Right forelimb (tissue), 1 donor: Measurements from ENCODE around the gene SORT1.
"Not testable (repeated sequence)": the region's sequence is repeated elsewhere in the genome, so short reads cannot be mapped to it uniquely, and the experiment has no call there.

Experiments
- DNase-seq: peaks from one replicate; pipeline ENCODE4 v3.0.0-alpha.2; 2018

SORT1 gene

DNA sequence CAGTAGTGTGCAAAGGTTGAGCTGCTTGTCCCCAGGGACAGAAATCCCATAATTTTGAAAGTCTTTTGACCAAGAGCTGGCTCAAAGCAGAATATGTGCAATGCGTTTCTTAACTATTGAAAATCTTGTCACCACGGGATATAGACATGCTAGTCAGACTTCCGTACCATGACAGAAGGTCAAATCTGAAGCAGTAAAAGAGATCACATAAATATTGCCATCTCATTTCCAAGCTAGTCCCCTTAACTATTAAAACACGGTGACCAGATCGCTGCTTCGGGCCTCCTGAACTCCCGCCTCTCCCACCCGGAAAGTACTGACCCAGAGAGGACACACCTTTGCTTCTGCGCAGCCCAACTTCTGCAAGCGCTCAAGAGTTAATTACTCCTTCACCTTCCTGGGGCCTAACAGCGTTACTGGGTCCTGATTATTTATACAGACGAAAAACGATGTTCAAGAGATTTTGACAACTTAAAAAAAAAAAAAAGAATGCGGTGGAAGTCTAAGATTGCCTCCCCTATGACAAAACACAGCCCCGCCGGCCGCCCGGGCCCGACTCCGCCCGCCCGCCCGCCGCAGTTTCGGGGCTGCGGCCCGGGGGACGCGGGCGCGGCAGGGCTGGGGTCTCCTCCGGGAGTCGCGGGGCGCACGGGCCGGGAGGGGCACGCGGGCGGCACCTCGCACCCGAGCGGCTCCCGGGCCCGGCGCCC, 692 bp downstream of the SORT1 start:
- DNase-seq, result no peak

DNA sequence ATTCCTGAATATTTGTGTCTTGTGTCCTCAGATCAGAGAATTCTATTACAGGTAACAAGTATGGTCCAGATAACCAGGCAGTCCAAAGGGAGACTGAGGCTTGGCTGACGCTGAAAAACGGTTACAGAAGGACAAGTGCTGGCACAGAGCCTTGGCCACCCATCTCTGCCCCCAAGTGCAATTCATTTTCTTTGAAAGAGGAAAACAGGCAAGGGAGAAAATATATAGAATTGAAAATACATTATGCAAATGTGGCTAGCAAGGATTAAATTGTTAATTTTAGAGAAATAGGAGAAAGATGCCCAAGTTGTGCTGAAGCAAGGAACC, 1.2 kb downstream of the SORT1 start:
- DNase-seq, result no peak

DNA sequence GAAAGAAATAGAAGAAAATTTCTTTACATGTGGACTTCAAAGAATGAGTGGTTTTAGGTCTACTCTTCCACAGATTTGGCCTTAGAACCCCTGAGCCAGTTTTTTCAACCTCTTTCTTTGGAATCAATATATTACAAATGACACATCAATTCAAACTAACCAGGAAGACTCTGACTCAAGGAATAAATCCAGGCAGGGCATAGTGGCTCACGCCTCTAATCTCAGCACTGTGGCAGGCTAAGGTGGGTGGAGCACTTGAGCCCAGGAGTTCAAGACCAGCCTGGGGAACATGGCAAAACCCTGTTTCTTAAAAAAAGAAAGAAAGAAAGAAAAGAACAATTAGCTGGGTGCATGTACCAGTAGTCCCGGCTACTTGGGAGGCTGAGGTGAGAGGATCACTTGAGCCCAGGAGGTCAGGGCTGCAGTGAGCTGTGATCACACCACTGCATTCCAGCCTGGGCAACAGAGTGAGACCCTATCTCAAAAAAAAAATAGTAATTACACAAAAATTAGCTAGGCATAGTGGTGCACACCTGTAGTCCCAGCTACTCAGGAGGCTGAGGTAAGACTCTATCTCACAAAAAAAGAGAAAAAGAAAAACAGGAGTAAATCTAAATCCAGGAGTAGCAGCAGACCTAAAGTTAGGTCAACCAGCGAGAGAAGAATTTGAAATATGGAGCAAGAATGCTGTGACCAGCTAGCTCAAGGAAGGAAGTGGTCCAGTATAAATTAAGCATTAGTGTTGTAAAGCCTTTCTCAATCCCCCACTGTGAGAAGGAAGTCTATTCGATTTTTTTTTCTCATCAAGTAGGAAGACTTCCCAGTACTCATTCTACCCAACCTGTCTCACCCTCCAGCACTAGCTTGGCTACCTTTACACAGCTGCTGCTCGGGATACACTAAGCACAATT, 1.9 kb downstream of the SORT1 start:
- DNase-seq, result no peak

GRCh38 chr1:109395282-109395599, 2.5 kb downstream of the SORT1 start:
- not testable (repeated sequence) for DNase-seq

- DNase-seq, result no peak
These were observed 3.0 kb downstream of the SORT1 start for GRCh38 chr1:109394591-109395281.

GRCh38 chr1:109393617-109394233, 4.0 kb downstream of the SORT1 start:
- no peak for DNase-seq

DNA sequence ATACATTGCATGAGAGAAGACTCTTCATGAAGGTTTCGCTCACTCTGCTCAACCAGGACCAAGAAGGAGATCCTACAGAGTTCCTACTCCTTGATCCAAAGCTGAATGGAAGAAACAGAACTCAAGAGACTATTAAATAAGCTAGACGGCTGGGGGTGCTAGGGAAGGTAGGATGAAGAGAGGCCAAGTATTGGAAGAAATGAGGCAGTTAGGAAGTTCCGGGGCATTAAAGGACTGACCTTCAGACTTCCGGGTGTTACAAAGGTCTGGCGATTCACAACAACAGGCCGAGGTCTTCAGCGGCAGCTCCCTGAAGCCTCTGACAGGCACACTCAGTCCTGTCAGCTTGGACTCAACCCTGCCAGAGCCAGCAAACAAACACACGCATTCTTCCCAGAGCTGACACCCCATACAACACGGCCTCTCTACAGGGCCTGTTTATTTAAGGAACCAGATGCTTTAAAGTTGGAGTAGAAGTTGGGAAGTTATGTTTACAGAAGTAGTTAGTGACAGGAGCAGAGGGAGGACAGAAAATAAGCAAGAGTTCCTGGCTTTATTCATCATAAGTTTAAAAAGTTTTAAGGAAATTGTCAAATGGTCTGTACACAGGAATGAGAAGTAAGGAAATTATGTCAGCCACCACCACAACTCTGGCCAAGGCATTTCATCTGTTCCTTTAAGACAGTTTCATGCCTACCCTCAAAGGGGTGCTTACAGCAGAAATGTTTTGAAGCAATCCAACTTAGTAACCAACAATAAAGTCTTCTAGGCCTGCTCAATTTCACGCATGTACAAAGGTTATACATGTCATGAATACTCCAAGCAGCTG, 4.7 kb downstream of the SORT1 start:
- peak; percentile 49 for DNase-seq

- DNase-seq, result no peak
These were observed 5.5 kb downstream of the SORT1 start for GRCh38 chr1:109392037-109392787.

DNA sequence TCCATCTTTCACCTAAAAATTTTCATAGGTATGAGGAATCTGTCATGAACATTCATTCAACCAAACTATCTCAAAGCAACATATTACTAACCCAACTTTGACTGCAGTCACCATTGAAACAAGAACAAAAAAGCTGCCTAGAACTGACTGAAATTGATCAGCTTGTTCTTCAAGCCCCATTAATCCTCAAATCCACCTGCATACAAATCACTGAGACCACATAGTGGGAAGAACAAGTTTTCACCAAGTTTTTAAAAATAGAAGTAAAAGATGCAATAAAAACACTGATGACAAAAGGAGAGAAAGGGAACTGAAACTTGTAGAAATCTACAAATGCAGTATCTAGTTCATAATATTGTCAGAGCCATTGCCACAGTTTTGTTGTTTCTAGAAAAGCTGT, 6.1 kb downstream of the SORT1 start:
- DNase-seq, result no peak

DNA sequence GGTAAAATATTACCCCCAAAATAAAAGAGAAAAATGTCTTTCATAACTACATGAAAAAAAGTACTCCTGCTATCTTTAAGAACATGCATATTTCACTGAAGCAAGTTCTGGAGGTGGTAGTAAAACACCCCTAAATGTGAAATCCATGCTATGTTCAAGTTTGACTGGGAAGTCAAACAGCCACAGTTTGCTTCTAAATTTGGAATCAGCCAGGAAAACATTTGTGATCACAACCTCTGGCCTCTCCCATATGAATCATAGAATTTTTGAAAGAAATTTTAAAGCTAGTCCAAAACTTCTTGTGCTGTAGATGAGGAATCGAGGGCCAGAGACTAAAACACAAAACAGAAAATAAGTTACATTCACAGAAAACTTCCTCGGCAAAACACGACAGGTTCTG, 6.6 kb downstream of the SORT1 start:
- no peak for DNase-seq

- DNase-seq, result no peak
These were observed 7.9 kb downstream of the SORT1 start for GRCh38 chr1:109389638-109390341.

GRCh38 chr1:109388884-109389637, 8.7 kb downstream of the SORT1 start:
- no peak for DNase-seq

GRCh38 chr1:109388208-109388711, 9.5 kb downstream of the SORT1 start:
- no peak for DNase-seq

DNA sequence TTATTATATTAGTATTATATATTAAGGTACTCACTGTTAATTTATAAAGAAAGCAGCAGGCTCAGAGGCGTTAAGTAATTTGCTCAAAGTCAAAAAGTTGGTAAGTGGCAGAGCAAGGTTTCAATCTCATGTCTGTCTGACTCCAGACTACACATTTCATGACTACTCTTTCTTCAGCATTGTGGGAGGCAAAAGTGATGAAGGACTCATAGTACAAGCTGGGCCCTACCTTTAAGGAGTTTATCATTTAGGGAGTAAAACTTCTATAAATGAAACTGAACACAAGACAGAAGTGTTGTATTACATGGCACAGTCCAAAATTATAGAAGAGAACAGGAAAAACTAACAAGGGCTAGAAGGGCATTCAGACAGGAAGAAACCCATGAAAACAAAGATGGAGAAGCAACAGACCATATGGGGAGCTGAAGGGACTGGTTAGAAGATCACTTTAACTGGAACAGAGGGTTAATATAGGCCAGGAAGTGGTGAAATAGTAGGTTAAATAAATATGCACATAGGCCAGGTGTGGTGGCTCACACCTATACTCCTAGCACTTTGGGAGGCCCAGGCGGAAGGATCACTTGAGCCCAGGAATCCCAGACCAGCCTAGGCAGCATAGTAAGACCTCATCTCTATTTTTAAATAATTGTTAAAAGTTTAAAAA, 11.5 kb downstream of the SORT1 start:
- DNase-seq, result no peak

GRCh38 chr1:109385417-109385816, 12.3 kb downstream of the SORT1 start:
- no peak for DNase-seq

GRCh38 chr1:109383854-109384253, 13.9 kb downstream of the SORT1 start:
- DNase-seq, result no peak

- DNase-seq, result no peak
These were observed 14.5 kb downstream of the SORT1 start for GRCh38 chr1:109383087-109383779.

DNA sequence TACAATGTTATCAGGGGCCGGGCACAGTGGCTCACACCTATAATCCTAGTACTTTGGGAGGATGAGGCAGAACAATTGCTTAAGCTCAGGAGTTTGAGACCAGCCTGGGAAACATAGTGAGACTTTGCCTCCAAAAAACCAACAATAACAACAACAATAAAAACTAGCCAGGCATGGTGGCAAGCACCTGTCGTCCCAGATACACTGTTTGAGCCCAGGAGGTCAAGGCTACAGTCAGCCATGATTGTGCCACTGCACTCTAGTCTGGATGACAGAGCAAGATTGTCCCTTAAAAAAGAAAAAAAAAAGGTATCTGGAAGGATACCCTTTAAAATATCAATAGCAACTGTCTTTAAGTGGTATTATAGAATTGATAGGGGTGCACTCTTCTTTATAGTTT, 16.1 kb downstream of the SORT1 start:
- DNase-seq, result no peak

GRCh38 chr1:109379907-109380306, 17.8 kb downstream of the SORT1 start:
- no peak for DNase-seq
